HG02678 (cell line): ENCODE results near the gene TRAPPC6A.

Experiments used
- ATAC-seq: cut with Tn5 transposase; IDR thresholded peaks from one replicate; pipeline ENCODE4 v1.9.1; 2021; ENCODE audit warnings: mild to moderate bottlenecking, moderate library complexity; ENCODE audit not compliant: unreplicated experiment

The TRAPPC6A gene

GRCh38 chr19:45163751-45164460 lies 14.1 kb downstream of the TRAPPC6A start:
- peak; percentile 3 for ATAC-seq

- no peak for ATAC-seq
These were observed 14.9 kb downstream of the TRAPPC6A start for GRCh38 chr19:45163156-45163555.

- no peak for ATAC-seq
These were observed 15.4 kb downstream of the TRAPPC6A start for GRCh38 chr19:45162608-45163143.

- ATAC-seq: no peak
These were observed 16.1 kb downstream of the TRAPPC6A start for GRCh38 chr19:45161738-45162607.

- no peak for ATAC-seq
These were observed 16.9 kb downstream of the TRAPPC6A start, which contains the start of gene NKPD1 for GRCh38 chr19:45160870-45161737. Gene NKPD1, minus strand, starts transcription at chr19:45160982. Its CDS starts 832 bp downstream, at chr19:45160150.

GRCh38 chr19:45159971-45160324 lies 18.1 kb downstream of the TRAPPC6A start:
- ATAC-seq: no peak

GRCh38 chr19:45159210-45159970 lies 18.6 kb downstream of the TRAPPC6A start:
- no peak for ATAC-seq

GRCh38 chr19:45158503-45159209 lies 19.4 kb downstream of the TRAPPC6A start:
- ATAC-seq: no peak

- no peak for ATAC-seq
These were observed 21.3 kb downstream of the TRAPPC6A start for GRCh38 chr19:45156751-45157150.

GRCh38 chr19:45156011-45156630 lies 21.9 kb downstream of the TRAPPC6A start:
- no peak for ATAC-seq

- ATAC-seq: no peak
These were observed 23.8 kb downstream of the TRAPPC6A start for GRCh38 chr19:45154064-45154827.

- ATAC-seq: no peak
These were observed 24.5 kb downstream of the TRAPPC6A start for GRCh38 chr19:45153339-45154063.

GRCh38 chr19:45152504-45153338 lies 25.3 kb downstream of the TRAPPC6A start:
- ATAC-seq: no peak

GRCh38 chr19:45151821-45152503 lies 26.1 kb downstream of the TRAPPC6A start:
- ATAC-seq: no peak

GRCh38 chr19:45151320-45151719 lies 26.7 kb downstream of the TRAPPC6A start:
- ATAC-seq: no peak

GRCh38 chr19:45150751-45151281 lies 27.2 kb downstream of the TRAPPC6A start:
- ATAC-seq: no peak
